Omental fat pad (tissue), 4 donors: ENCODE measurements around the gene CAMSAP1. TPM values are rescaled to one million over a fixed set of nuclear protein-coding genes. Genes with fewer than 3 reads are reported as not detected.
"Not testable (repeated sequence)": the region's sequence is repeated elsewhere in the genome, so short reads cannot be mapped to it uniquely, and the experiment has no call there.

Experiments
- ATAC-seq: fragments of 150-250 bp; one replicate; pipeline ENCODE4 v1.9.1; 2016; ENCODE audit warnings: mild to moderate bottlenecking, moderate library complexity; ENCODE audit not compliant: low FRiP score
- DNase-seq: peaks from one replicate; pipeline ENCODE4 v3.0.0-alpha.2; 2019; ENCODE audit warnings: low spot score
- total RNA-seq, 4 donors: library from RNA; depleted of rRNA; stranded (reverse); fragments of >200 nt; gene quantifications; one replicate each; pipeline ENCODE4 v1.1.0, GENCODE V29; 2016
- TF ChIP-seq, protein P1 (sequence below), 3 donors: fragments of 450-650 bp; IDR thresholded peaks; one replicate each; pipeline ENCODE4 v1.5.1; 2016 to 2017; ENCODE audit warnings: antibody characterized with exemption in 3 of 3, mild to moderate bottlenecking in 3 of 3, moderate library complexity in 2 of 3

Gene CAMSAP1
- total RNA-seq, 4 donors from 2014 or later = 22.3 to 52.5 (median 33.2) TPM

DNA sequence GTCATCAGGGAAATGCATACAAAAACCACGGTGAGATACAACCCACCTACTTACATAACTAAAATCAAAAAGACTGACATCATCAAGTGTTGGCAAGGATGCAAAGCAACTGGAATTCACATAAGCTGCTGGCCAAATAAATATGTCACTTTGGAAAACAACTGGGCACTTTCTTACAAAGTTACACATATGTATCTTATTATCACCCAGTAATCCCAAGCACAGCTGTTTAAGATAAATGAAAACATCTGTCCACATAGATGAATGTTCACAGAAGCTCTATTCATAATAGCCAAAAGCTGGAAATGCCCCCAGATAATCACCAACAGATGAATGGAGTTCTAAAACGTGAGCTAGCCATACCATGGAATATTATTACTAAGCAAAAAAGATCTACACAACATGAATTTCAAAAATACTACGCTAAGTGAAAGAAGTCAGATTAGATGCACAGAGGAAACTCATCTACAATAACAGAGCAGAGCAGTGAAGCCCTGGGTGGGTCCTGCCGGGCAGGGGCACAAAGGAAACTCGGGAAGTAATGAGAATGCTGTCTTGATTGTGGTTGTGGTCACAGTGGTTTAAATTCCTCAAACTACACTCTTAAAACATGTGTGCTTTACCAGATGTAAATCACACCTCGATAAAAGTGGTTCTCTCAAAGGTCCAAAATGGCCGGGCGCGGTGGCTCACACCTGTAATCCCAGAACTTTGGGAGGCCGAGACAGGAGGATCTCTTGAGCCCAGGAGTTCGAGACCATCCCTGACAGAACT, 8.5 kb downstream of the CAMSAP1 start:
- DNase-seq (no peak), ATAC-seq (no peak)
- TF ChIP-seq, protein P1, sequence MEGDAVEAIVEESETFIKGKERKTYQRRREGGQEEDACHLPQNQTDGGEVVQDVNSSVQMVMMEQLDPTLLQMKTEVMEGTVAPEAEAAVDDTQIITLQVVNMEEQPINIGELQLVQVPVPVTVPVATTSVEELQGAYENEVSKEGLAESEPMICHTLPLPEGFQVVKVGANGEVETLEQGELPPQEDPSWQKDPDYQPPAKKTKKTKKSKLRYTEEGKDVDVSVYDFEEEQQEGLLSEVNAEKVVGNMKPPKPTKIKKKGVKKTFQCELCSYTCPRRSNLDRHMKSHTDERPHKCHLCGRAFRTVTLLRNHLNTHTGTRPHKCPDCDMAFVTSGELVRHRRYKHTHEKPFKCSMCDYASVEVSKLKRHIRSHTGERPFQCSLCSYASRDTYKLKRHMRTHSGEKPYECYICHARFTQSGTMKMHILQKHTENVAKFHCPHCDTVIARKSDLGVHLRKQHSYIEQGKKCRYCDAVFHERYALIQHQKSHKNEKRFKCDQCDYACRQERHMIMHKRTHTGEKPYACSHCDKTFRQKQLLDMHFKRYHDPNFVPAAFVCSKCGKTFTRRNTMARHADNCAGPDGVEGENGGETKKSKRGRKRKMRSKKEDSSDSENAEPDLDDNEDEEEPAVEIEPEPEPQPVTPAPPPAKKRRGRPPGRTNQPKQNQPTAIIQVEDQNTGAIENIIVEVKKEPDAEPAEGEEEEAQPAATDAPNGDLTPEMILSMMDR (IDR thresholded peaks at IDR 0.05) = no peak

GRCh38 chr9:135896626-135897025, 10.7 kb downstream of the CAMSAP1 start:
- TF ChIP-seq, protein P1 (IDR thresholded peaks at IDR 0.05) = no peak
- no peak for ATAC-seq
- DNase-seq = no peak

- ATAC-seq = no peak
- TF ChIP-seq, protein P1 (IDR thresholded peaks at IDR 0.05) = no peak
- DNase-seq = no peak
These were observed 11.1 kb downstream of the CAMSAP1 start for GRCh38 chr9:135896205-135896604.

DNA sequence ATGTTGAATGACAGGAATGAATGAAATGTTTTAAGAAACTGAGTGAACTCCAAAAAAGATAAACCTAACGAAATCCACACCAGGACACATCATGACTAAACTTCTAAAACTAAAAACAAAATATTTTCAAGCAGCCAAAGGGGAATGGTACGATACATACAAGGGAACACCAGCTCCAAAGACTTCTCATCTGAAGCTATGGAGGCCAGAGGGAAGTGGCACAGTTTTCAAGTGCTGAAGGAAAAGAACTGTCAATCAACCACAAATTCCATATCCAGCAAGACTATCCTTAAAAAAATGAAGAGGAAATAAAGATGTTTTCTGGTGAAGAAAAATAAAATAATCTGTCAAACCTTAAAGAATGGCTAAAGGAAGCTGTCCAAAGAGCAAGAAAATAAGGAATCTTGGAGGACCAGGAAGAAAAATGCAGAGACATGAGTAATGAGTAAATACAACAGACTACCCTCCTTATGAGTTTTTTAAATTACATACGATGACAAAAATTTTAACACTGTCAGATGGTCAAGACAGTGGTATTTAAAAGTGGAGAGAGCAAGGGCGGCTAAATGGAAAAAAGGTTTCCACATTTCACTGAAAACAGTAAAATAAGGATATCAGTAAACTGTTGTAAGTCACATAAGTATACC, 12.0 kb downstream of the CAMSAP1 start:
- ATAC-seq (no peak), DNase-seq (no peak)
- TF ChIP-seq, protein P1 (IDR thresholded peaks at IDR 0.05) = no peak

DNA sequence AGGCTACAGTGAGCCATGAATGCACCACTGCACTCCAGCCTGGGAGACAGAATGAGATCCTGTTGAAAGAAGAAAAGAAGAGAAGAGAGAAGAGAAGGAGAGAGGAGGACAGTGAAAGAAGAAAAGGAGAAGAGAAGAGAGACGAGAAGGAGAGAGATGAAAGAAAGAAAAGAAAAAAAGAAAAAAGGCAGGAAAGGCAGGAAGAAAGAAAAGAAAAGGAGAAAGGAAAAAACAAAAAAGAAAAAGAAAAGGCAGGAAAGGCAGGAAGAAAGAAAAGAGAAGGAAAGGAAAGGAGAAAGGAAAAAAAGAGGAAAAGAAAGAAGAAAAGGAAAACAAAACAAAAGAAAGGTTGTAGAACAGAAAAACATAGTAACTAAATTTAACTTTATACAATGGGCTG, 14.2 kb downstream of the CAMSAP1 start:
- DNase-seq (no peak), ATAC-seq (no peak)
- TF ChIP-seq, protein P1 (IDR thresholded peaks at IDR 0.05) = no peak

- not testable (repeated sequence) for ATAC-seq, DNase-seq
These were observed 15.0 kb downstream of the CAMSAP1 start for GRCh38 chr9:135892327-135892726.

DNA sequence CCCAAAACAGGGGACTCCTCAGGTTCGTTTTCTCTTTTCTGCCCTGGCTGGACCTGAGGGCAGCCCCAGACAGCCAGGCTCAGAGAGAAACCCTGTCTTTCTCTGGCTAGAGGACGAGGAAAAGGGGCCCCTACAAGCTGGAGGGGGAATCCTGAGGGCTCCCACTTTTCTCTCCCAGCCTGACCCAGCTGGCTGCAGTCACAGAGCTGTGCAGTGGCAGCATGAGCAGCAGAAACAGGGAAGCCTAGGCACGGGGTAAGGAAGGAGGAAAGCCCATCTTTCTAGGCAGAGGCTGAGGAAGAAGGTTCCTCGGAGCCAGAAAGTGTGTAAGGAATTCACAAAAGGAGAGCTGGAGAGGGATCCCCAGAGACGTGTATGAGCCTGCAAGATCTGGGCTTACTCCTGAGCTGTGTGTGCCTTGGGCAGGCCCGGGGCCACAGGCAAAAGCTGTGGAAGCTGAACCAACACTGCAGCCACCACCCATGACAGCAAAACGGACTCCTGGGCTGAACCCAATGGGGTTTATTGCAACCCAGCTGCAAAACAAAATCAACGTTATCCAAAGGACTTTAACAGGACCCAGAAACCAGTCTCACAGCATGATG, 16.2 kb downstream of the CAMSAP1 start:
- no peak for ATAC-seq
- TF ChIP-seq, protein P1 (IDR thresholded peaks at IDR 0.05) = no peak
- no peak for DNase-seq
